Neural cell (in vitro differentiated cells): ENCODE results near the gene NEDD1. TPM values are rescaled to one million over a fixed set of nuclear protein-coding genes. Genes with fewer than 3 reads are reported as not detected.

Experiments used
- H2AFZ ChIP-seq: fragments of 200-600, 300-800 bp; sonication (generic), shearing (Covaris generic); 2 replicates; pipeline ENCODE4 v1.6.0; 2014; ENCODE audit warnings: low read depth, mild to moderate bottlenecking, antibody characterized with exemption, low read length, moderate library complexity
- H3F3A ChIP-seq: fragments of 200-600 bp; shearing (Covaris generic); 2 replicates; pipeline ENCODE4 v1.6.1; 2016; ENCODE audit warnings: mild to moderate bottlenecking, moderate library complexity, mixed read lengths, antibody characterized with exemption, low read length; ENCODE audit not compliant: insufficient read depth, poor library complexity, severe bottlenecking
- H3K27ac ChIP-seq: fragments of 200-600, 300-800 bp; sonication (generic), shearing (Covaris generic); 2 replicates; pipeline ENCODE4 v1.5.1; 2014; ENCODE audit warnings: mild to moderate bottlenecking, low read length, moderate library complexity
- H3K27me3 ChIP-seq: fragments of 300-800, 200-600 bp; sonication (generic), shearing (Covaris generic); 2 replicates; pipeline ENCODE4 v1.6.0; 2014; ENCODE audit warnings: mild to moderate bottlenecking, low read depth, low read length, moderate library complexity; ENCODE audit not compliant: insufficient read depth
- H3K36me3 ChIP-seq: fragments of 300-800, 200-600 bp; sonication (generic), shearing (Covaris generic); 2 replicates; pipeline ENCODE4 v1.5.1; 2014; ENCODE audit warnings: mild to moderate bottlenecking, antibody characterized with exemption, low read length, moderate library complexity; ENCODE audit not compliant: insufficient read depth
- H3K4me2 ChIP-seq: fragments of 300-800, 200-600 bp; sonication (generic), shearing (Covaris generic); 2 replicates; pipeline ENCODE4 v1.6.0; 2014; ENCODE audit warnings: mild to moderate bottlenecking, low read length
- H3K4me3 ChIP-seq: fragments of 300-800, 200-600 bp; sonication (generic), shearing (Covaris generic); 2 replicates; pipeline ENCODE4 v1.5.1; 2014; ENCODE audit warnings: mild to moderate bottlenecking, low read length, moderate library complexity
- H3K79me2 ChIP-seq: fragments of 200-600 bp; shearing (Covaris generic); replicated peaks from 2 replicates; pipeline ENCODE4 v1.6.0; 2014; ENCODE audit warnings: mild to moderate bottlenecking, low read length, moderate library complexity; ENCODE audit not compliant: insufficient read depth
- H3K9ac ChIP-seq: fragments of 300-800, 200-600 bp; sonication (generic), shearing (Covaris generic); 2 replicates; pipeline ENCODE4 v1.6.1; 2016; ENCODE audit warnings: mild to moderate bottlenecking, low read length, mixed read lengths
- H3K9me2 ChIP-seq: fragments of 200-600 bp; shearing (Covaris generic); 2 replicates; pipeline ENCODE4 v1.6.1; 2016; ENCODE audit warnings: mild to moderate bottlenecking, low read length, mixed read lengths; ENCODE audit not compliant: insufficient read depth
- H3K9me3 ChIP-seq: fragments of 200-600, 300-800 bp; sonication (generic), shearing (Covaris generic); 2 replicates; pipeline ENCODE4 v1.6.1; 2016; ENCODE audit warnings: mild to moderate bottlenecking, mixed run types, low read length, moderate library complexity, mixed read lengths
- H4K20me1 ChIP-seq: fragments of 200-600 bp; shearing (Covaris generic); 2 replicates; pipeline ENCODE4 v1.6.1; 2016; ENCODE audit warnings: mild to moderate bottlenecking, mixed run types; ENCODE audit not compliant: insufficient read depth
- CTCF ChIP-seq: fragments of 450-650 bp; IDR thresholded peaks from 2 replicates; pipeline ENCODE4 v1.5.1; 2014; ENCODE audit warnings: antibody characterized with exemption, mild to moderate bottlenecking, moderate library complexity; ENCODE audit not compliant: poor library complexity, severe bottlenecking
- EP300 ChIP-seq: fragments of 450-650 bp; conservative IDR thresholded peaks from 2 replicates; pipeline ENCODE4 v1.6.1; 2014; ENCODE audit warnings: antibody characterized with exemption, mild to moderate bottlenecking, moderate library complexity; ENCODE audit not compliant: poor library complexity, severe bottlenecking
- EZH2 ChIP-seq: fragments of 200-600, 300-800 bp; shearing (Covaris generic), sonication (generic); IDR thresholded peaks from 2 replicates; pipeline ENCODE4 v1.6.1; 2014; ENCODE audit warnings: antibody characterized with exemption, low read length, borderline replicate concordance, mild to moderate bottlenecking; ENCODE audit not compliant: insufficient read depth, poor library complexity, severe bottlenecking
- MXI1 ChIP-seq: fragments of 450-650 bp; conservative IDR thresholded peaks from 2 replicates; pipeline ENCODE4 v1.6.1; 2014; ENCODE audit warnings: antibody characterized with exemption, mild to moderate bottlenecking; ENCODE audit not compliant: poor library complexity, severe bottlenecking
- POLR2AphosphoS5 ChIP-seq: IDR thresholded peaks from 2 replicates; pipeline ENCODE4 v1.6.1; 2012
- RAD21 ChIP-seq: fragments of 450-650 bp; conservative IDR thresholded peaks from 2 replicates; pipeline ENCODE4 v1.6.1; 2014; ENCODE audit warnings: antibody characterized with exemption, mild to moderate bottlenecking, moderate library complexity
- REST ChIP-seq: IDR thresholded peaks from 2 replicates; pipeline ENCODE4 v1.6.1; 2012; ENCODE audit warnings: borderline replicate concordance
- SMC3 ChIP-seq: fragments of 450-650 bp; conservative IDR thresholded peaks from 2 replicates; pipeline ENCODE4 v1.6.1; 2014; ENCODE audit warnings: antibody characterized with exemption, mild to moderate bottlenecking, moderate library complexity; ENCODE audit not compliant: poor library complexity
- TAF1 ChIP-seq: IDR thresholded peaks from 2 replicates; pipeline ENCODE4 v1.6.1; 2012; ENCODE audit warnings: low read depth
- polyA plus RNA-seq: library from polyadenylated mRNA; depleted of rRNA; stranded (reverse); fragments of >200 nt; gene quantifications from 2 replicates; pipeline ENCODE4 v1.2.3, GENCODE V29; 2014

Gene NEDD1
- polyA plus RNA-seq, 1 donor from 2014 or later = 3.8 TPM

- Histone ChIP-seq H3K4me3 (no peak overlapping the region), H3F3A (no peaks in the 10 kb centered on the region), H4K20me1 (no peaks in the 10 kb centered on the region), H3K36me3 (no peaks in the 10 kb centered on the region), H3K9ac (no peak overlapping the region), H3K79me2 (no peaks in the 10 kb centered on the region), H3K27me3 (no peaks in the 10 kb centered on the region), H3K4me2 (no peak overlapping the region), H3K9me2 (no peaks in the 10 kb centered on the region), H3K27ac (no peak overlapping the region), H3K9me3 (no peaks in the 10 kb centered on the region), H2AFZ (no peak overlapping the region)
- TF ChIP-seq EP300 (no peak), EZH2 (no peak), SMC3 (no peak), RAD21 (no peak), REST (no peak), TAF1 (no peak), MXI1 (no peak), CTCF (no peak), POLR2AphosphoS5 (no peak)
Measured at GRCh38 chr12:96997797-96998484, 90.9 kb downstream of the NEDD1 start.

- H4K20me1 ChIP-seq = no peaks in the 10 kb centered on the region
Measured at GRCh38 chr12:97003276-97003675, 96.2 kb downstream of the NEDD1 start.

More at GRCh38 chr12:97003276-97003675, 96.2 kb downstream of the NEDD1 start:
- H3K4me2 ChIP-seq = no peak overlapping the region
- no peak overlapping the region for H3K9ac ChIP-seq
- H3K27ac ChIP-seq = no peak overlapping the region
- H3K4me3 ChIP-seq = no peak overlapping the region
- no peaks in the 10 kb centered on the region for H3K36me3 ChIP-seq
- H2AFZ ChIP-seq = no peak overlapping the region
- no peaks in the 10 kb centered on the region for H3K79me2 ChIP-seq
- H3F3A ChIP-seq = peaks cover 5% of the 10 kb centered on the region
- TF ChIP-seq SMC3 (no peak), EZH2 (no peak), TAF1 (no peak), REST (no peak), RAD21 (no peak), MXI1 (no peak), CTCF (no peak), EP300 (no peak), POLR2AphosphoS5 (no peak)
- H3K27me3 ChIP-seq = no peaks in the 10 kb centered on the region
- no peaks in the 10 kb centered on the region for H3K9me3 ChIP-seq
- no peaks in the 10 kb centered on the region for H3K9me2 ChIP-seq
